ENCODE results near the gene PLA2G4D.

PLA2G4D gene, protein sequence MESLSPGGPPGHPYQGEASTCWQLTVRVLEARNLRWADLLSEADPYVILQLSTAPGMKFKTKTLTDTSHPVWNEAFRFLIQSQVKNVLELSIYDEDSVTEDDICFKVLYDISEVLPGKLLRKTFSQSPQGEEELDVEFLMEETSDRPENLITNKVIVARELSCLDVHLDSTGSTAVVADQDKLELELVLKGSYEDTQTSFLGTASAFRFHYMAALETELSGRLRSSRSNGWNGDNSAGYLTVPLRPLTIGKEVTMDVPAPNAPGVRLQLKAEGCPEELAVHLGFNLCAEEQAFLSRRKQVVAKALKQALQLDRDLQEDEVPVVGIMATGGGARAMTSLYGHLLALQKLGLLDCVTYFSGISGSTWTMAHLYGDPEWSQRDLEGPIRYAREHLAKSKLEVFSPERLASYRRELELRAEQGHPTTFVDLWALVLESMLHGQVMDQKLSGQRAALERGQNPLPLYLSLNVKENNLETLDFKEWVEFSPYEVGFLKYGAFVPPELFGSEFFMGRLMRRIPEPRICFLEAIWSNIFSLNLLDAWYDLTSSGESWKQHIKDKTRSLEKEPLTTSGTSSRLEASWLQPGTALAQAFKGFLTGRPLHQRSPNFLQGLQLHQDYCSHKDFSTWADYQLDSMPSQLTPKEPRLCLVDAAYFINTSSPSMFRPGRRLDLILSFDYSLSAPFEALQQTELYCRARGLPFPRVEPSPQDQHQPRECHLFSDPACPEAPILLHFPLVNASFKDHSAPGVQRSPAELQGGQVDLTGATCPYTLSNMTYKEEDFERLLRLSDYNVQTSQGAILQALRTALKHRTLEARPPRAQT

GRCh38 chr15:42094512-42094963 lies at the start of gene PLA2G4D:
TSS of gene PLA2G4D (minus strand) at chr15:42094562. CDS start at chr15:42094459, 103 bp downstream.
- no peak for FAIRE-seq

GRCh38 chr15:42143356-42143755 lies 49.0 kb upstream of the PLA2G4D start:
- no peak for FAIRE-seq

DNA sequence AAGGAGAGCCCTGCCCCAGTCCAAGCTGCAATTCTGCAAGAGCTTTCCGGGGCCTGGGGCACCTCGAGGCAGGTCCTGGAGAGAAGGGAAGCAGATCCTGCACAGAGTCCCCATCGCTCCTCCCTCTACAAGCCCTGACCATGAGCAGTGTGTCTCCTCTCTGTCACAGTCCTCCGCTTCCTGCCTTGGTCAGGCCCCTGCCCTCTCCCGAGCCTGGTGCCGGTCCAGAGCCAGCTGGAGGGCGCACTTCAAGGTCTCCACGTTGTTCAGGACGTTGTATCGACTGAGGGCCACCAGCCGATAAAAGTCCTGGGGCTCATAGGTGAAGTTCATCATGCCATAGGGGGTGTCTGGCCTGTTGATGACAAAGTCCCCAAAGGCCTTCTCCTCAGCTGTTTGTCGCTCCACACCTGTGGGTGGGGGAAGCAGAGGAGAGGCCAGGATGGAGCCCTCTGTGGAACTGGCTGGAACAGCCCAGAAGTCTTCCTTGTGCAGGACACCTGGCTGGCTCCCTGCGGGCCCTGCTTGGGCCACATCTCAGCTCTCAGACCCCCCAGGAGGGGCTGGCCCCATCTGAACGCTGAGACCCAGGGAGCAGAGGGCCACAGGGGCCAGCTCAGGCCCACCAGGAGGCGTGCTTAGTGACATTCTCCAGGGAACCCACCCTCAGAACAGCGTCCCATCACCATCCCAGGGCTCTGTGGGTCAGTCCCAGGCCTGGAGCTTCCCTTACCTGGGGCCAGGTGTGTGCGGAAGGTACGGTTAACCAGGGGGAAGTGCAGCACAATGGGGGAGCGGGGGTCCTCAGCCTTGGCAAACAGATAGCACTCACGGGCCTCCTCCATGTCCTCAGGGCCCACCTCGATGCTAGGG lies 47.7 kb upstream of the PLA2G4D start:
- FAIRE-seq: no peak

DNA sequence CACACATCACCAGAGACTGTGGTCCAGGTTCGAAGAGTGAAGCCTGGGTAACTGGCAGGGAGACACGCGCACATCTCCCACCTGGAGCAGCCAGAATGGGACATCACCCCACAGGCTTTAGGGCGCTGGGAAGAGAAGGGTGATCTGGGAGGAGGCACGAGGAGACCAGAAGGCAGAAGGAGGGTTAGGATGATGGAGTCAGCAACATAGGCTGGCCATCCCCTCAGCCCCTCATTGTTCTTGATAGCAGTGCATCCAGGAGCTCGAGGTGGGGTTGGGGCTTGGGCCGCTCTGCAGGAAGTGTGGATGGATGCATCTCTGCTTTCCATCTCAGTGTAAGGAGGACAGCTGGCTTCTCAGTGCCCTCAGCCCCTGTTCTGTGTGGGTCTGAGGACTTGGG lies 46.9 kb upstream of the PLA2G4D start:
- no peak for FAIRE-seq

- FAIRE-seq: no peak
Measured at GRCh38 chr15:42140383-42141070, 46.2 kb upstream of the PLA2G4D start.

GRCh38 chr15:42139596-42139995 lies 45.2 kb upstream of the PLA2G4D start:
- no peak for FAIRE-seq

DNA sequence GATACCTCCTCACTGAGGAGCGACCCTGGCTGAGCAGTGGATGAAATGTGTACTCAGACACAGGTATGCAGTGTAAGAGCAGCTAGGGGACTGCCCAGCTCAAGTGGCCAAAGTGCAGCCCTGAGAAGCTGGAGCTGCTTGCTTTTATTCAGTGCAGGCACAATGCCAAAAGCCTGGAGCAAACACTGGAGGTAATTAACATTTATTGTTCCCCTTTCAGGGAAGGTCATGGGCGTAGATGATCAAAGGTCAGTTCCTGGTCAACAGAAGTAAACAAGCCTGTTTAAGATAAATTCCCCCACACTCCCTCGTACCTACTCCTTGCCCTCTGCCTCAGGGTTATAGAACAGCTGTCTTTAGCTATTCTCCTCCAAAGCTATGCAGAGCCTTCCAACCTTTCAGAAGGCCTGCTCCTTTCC lies 44.6 kb upstream of the PLA2G4D start:
- FAIRE-seq: peak; percentile 53

- no peak for FAIRE-seq
Measured at GRCh38 chr15:42138411-42138810, 44.0 kb upstream of the PLA2G4D start.

DNA sequence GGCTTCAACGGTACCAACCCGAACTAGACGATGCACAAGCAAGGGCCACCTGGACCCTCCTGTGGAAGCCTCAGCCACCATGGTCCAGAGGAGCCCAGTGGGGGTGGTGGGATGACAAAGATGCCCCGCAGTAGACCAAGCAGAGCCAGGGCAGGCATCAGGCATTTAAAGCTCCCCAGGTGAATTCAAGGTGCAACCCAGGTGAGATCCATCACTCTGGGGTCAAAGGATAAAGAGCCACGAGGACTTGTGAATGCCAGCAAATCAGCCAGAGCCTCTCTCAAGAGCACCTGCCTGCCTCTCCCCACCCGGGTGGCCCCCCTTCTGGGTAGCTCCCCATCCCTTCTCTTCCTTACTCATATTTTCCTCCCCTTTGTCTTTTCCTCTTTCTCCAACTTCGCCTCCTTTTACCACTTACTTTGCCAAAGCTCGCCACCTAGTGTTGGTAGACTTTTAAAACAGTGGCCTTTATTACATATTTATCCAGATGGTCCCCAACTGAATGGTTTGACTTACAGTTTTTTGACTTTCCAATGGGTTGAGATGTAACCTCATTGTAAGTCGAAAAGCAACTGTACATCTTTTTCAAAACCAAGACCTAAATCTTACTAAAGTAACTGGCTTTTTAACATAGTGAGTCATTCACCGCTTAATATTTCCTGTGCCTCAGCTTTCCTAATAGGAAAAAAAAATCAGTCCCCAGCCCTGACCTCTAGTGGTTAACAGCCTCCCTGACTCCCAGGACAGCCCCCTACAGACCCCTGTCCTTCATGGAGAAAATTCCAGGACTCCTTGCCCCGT lies 43.3 kb upstream of the PLA2G4D start:
- FAIRE-seq: no peak

DNA sequence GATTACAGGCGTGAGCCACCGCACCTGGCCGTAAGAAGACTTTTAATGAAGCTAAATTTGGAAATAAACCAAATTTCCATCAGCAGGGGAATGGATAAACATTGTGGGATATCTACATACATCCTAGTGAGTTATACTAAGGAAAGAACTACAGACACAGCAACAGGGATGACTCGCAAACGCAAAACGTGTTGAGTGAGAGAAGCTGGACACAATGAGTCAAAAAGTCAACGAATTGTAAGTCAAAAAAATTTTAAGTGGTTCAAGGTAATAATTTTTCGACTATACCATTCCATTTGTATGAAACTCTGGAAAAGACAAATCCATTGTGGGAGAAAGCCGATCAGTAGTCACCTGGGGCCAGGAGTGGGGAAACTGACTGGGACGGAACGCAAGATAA lies 42.2 kb upstream of the PLA2G4D start:
- FAIRE-seq: no peak

- no peak for FAIRE-seq
Measured at GRCh38 chr15:42135351-42135750, 41.0 kb upstream of the PLA2G4D start.

DNA sequence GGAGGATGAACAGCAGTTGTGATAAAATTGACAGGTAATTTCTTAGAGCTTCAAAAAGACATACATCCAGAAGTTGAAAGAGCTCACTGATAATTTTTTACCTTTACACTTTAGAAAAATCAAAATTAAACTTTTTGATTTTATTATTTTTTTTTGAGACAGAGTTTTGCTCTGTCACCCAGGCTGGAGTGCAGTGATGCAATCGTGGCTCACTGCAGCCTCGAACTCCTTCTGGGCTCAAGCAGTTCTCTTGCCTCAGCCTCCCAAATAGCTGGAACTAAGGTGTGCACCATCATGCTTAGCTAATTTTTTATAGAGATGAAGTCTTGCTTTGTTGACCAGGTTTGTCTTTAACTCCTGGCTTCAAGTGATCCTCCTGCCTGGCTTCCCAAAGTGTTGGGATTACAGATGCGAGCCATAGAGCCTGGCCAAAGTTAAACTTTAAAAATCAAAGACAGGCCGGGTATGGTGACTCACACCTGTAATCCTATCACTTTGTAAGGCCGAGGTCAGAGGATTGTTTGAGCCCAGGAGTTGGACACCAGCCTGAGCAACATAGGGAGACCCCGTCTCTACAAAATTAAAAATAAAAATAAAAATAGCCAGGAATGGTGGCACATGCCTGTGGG lies 40.4 kb upstream of the PLA2G4D start:
- FAIRE-seq: no peak

DNA sequence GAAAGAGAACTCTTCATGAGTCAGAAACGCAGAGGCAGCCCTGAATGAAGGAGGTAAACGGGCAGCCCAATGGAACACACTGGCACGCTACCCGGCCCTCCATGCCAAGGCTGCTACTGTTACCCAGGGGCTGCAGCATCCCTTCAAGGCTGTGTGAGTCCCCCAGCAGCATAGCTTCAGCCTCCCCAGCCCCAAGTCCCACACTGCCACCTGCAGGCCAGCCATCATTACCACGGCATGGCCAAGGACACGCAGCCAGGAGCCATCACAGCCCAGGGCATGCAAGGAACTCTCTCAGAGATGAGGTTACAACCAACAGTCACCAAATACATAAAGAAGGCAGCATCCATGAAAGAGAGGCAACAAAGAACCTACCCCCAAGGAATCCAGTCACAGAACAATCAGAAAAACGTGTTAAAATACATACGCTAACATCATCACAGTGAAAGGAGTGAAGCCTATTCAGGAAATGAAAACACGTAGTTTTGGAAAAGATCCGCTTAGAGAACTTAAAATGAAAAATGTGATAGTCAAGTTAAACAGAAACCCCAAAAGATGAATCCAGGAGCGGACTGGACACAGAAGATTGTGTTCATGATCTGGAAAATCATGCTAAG lies 39.6 kb upstream of the PLA2G4D start:
- FAIRE-seq: no peak

- FAIRE-seq: no peak
Measured at GRCh38 chr15:42133356-42133755, 39.0 kb upstream of the PLA2G4D start.

DNA sequence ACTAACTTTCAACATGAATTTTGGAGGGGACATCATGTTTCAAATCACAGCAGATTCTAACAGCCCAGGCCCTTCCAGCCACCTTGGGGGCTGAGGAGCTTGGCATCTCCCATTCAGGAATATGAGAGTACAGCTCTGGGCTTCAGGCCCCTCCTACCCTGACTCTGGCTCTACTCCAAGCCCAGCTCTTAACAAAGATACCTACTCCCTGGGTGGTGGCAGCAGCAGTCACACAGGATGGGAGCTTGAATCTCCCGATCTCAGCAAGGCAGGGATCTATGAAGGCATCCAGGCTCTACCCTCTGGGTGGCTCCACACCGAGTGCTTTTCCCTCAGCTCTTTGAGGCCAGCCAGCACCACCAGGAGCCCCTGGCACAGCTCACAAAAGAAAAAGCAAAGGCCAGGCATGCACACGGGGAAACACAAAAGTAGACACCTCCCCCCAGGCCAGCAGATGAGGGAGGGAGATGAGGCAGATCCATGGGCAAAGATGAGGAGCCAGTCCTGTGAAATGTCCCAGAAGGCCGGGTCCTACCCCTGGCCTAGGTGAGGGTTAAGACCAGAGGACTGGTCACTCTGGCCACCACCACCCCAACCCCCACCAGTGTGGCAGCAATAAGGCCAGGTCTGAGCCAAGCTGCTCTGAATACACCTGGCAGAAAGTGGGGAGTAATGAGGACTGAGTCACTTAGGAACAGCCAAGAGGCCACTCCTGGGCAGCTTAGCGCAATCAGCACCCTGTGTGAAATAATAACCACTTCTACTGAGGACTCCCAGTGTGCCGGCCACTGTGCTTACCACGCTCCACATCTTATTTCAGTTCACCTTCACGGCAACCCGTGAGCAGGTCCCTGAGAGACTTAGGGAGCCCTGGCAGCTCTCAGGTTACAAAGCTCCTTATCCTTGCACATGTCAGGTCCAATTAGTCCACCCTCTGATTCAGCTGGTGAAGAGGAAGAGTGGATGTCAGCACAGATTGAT lies 37.8 kb upstream of the PLA2G4D start:
- no peak for FAIRE-seq

DNA sequence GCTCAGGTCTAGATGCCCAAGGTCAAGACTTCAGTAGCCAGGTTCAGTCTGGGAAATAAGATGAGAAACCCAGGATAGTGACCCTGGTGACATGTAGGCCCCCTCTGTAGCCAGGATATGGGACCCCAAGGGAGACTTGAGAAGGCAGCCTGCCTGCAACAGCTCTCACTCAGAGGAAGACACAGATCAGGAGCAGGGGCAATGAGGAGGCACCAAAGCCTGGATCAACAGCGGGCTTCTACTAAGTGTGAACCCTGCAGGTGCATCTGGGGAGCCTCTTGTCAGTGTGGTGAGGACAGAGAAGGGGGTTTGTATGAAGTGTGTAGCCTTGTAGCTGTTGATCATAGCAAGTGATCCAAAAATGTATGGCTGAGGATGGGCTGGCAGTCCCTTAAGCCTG lies 36.6 kb upstream of the PLA2G4D start:
- FAIRE-seq: no peak

DNA sequence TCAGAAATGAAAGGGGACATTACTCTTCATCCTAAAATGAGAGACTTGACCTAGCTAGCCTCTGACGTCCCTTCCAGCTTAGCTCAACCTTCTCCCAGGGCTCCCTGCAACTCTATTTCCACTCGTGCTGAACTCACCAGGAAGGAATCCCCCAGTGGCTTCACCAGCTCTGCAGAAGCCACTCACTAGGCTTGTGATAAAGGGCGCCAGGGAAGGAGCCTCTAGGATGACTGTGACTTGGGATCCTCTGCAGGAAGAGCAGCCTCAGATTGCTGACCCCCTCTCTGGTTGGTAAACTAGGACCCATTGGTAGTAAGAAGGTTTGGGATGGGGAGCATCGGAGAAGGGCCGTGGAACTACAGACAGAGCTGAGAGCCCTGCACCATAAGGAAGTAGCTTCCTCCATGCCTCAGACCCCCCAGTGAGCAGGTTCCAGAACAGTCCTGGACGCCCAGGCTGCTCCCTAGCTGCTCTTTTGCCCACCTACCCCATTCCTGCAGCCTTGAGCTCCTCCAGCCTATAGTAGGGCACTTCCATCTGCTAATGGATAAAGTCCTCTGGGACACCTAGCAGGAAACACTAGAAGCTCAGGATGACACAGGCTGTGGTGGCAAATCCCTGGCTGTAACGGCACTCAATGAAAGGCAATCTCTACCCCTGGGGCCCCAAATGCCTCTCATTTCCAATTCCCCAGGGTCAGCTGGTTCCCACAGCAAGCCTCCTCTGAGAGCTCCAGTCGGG lies 36.1 kb upstream of the PLA2G4D start:
- no peak for FAIRE-seq

DNA sequence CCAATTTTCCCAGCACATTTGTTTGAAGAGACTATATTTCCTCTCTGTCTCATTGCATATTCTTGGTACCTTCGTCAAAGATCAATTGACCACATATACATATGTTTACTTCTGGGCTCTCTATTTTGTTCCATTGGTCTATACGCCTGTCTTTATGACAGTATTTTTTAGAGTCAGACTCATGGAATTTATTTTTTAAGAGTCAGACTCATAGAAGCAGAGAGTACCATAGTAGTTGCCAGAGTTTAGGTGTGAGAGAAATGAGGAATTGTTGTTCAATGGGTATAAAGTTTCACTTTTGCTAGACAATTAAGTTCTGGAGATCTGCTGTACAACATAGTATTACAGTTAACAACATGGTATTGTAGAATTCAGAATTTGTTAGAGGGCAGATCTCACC lies 35.0 kb upstream of the PLA2G4D start:
- no peak for FAIRE-seq

All from colon (tissue), 2 donors.